Putamen (tissue), 1 donor: ENCODE data around the gene ANKRD40CL.
"Not testable (repeated sequence)": the region's sequence is repeated elsewhere in the genome, so short reads cannot be mapped to it uniquely, and the experiment has no call there.

Experiments used
- DNase-seq: peaks from one replicate; pipeline ENCODE4 v3.0.0-alpha.2; 2016; ENCODE audit warnings: low spot score

ANKRD40CL gene

DNA sequence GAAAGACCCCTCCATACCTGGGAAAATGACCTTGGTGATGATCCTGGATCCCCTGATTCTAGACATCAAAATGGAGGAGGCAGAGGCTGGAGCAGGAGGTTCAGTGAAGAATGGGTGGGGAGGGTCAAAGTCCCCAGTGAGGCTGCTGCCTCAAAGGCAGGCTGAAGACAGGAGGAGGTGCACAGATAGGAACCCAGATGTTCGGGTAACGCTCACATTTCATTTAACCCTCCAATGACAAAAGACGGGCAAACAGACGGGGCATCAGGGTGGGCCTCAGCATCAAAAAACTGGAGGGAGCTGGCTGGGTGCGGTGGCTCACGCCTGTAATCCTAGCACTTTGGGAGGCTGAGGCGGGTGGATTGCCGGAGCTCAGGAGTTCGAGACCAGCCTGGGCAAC lies at the start of gene ANKRD40CL:
Gene ANKRD40CL (minus strand): TSS at position 73 of the 400 bp plus-strand sequence. CDS start 605 bp downstream, outside the sequence.
- no peak for DNase-seq

GRCh38 chr17:50816271-50816670 lies 49.0 kb upstream of the ANKRD40CL start:
- no peak for DNase-seq

GRCh38 chr17:50815400-50815799 lies 48.1 kb upstream of the ANKRD40CL start:
- no peak for DNase-seq

- DNase-seq = no peak
Measured at GRCh38 chr17:50813583-50813982, 46.3 kb upstream of the ANKRD40CL start.

DNA sequence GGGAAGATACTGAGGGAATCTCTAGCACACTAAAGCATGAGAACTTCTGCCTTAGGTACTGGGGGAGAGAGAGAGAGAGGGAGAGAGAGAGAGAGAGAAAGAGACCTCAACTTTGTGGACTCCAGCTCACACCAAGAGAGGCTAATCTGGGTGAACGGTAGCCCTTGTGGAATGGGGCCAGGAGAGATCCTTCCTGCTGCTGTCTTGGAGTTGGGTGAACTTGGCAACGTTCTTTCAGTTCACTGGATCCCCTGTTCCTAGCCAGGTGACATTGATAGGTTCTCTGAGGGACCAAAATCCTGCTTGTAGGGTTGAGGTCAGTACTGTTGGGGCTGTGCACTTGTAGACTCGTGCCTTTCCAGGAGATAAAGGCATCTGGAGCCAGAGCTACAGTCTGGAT lies 41.6 kb upstream of the ANKRD40CL start:
- DNase-seq = no peak

GRCh38 chr17:50808413-50808812 lies 41.1 kb upstream of the ANKRD40CL start:
- no peak for DNase-seq

DNA sequence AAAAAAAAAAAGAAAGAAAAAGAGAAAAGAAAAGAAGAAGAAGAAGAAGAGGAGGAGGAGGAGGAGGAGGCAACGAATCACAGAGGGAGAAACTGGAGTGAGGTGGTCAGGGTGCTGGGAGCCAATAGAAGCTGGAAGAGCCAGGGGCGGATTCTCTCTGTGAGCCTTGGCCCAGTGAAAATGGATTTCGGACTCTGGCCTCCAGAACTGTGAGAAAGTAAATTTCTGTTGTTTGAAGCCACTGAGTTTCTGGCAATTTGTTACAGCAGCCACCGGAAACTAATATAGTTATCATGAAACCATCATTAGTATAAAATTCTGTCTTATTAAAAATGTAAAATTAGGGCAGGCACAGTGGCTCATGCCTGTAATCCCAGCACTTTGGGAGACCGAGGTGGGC lies 40.4 kb upstream of the ANKRD40CL start:
- DNase-seq = no peak

DNA sequence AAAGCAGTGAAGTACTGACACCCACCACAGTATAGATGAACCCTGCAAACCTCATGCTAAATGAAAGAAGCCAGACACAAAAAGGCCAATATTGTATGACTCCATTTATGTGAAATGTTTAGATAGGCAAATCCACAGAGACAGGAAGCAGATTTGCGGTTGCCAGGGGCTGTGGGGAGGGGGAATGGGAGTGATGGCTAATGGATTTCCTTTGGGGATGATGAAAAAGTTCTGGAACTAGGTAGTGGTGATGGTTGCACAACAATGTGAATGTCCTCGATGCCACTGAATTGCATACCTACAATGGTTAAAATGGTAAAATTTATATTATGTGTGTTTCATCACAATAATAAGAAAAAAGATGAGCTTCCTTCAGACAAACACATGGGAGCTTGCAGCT lies 39.7 kb upstream of the ANKRD40CL start:
- no peak for DNase-seq

- DNase-seq = no peak
Measured at GRCh38 chr17:50806141-50806643, 38.9 kb upstream of the ANKRD40CL start.

GRCh38 chr17:50805486-50805885 lies 38.2 kb upstream of the ANKRD40CL start:
- DNase-seq = no peak

DNA sequence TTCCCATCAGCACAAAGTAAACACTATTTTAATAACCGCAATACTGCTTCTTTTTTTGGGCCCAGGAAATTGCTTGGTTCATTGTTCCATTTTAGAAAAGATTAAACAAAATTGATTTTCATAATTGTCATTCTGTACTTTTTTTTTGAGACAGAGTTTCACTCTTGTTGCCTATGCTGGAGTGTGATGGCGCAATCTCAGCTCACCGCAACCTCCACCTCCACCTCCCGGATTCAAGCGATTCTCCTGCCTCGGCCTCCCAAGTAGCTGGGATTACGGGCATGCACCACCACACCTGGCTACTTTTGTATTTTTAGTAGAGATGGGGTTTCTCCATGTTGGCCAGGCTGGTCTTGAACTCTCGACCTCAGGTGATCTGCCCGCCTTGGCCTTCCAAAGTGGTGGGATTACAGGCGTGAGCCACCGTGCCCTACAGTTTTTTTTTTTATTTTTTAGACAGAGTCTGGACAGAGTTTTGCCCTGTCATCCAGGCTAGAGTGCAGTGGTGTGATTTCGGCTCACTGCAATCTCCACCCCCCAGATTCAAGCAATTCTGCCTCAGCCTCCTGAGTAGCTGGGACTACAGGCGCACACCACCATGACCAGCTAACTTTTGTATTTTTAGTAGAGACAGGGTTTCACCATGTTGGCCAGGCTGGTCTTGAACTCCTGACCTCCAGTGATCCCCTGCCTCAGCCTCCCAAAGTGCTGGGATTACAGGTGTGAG lies 37.6 kb upstream of the ANKRD40CL start:
- not testable (repeated sequence) for DNase-seq

DNA sequence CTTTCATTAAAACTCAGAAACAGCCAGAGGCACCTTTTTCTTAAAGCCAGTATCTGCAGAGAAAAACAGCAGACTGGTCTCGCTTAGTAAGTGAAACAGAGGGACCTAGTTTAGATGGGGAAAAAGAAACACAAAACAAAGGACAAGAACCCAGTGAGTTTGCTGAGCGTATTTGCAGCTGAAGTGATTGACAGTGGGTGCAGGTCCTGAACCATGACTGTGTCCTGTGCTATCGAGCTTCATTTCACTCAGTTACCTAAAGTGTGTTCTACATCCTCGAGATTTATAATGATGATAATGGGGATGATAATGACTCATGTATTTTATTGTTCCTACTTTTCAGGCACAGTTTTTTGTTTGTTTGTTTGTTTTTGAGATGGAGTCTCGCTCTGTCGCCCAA lies 36.4 kb upstream of the ANKRD40CL start:
- no peak for DNase-seq

DNA sequence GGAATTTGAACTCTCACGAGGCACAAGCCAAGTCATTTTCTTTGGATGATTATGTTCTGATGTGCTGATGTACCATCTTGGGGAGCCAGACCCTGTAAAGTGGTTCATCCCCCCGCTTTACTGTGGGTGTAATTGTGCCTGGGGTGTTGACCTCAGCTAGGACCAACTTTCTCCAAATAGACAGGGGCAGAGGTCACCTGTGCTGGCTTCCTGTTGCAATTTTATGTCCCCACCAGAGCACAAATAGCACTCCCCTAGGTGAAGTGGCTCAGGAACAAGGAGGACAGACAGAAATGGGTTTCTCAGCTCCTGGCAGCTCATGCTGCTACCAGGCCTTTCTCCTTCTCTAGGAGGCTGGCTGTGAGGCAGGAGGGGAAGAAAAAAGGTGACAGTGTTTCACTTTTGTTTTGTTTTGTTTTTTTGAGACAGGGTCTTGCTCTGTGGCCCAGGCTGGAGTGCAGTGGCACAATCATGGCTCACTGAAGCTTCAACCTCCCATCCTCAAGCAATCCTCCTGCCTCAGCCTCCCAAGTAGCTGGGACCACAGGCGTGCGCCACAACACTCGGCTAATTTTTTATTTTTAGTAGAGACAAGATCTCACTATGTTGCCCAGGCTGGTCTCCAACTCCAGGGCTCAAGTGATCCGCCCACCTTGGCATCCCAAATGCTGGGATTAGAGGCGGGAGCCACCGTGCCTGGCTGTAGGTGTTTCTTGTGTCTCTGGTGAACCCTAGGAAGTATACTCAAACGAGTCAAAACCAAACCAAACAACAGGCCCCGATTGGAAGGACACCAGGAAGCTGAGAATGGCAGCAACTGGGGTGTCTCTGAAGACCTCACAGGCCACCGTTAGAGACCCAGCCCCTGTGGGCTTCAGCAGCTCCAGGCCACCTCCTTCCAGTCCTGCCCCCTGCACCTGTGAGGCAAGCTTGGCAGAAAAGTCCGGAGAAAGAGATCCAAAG lies 35.6 kb upstream of the ANKRD40CL start:
- no peak for DNase-seq

- no peak for DNase-seq
Measured at GRCh38 chr17:50800196-50800700, 32.9 kb upstream of the ANKRD40CL start.

DNA sequence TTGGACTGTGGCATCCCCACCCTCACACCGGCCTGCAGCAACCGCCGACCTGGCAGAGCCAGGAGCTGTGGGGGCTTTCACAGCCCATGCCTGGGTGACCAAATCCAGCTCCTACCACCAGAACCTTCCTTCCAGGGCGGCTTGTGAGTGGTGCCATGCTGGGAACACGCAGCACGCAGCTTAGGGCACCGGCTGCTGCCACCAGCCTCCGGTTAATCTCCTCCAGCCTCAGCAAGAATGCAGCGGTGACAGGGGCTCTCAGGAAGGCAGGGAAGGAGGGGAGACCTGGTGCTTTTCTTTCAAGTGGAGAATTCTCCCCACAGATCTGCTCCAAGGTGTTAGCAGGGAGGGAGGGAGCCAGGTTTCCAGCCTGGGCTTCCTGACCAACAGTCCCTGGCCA lies 32.3 kb upstream of the ANKRD40CL start:
- DNase-seq = no peak

GRCh38 chr17:50798424-50799288 lies 31.3 kb upstream of the ANKRD40CL start:
- DNase-seq = no peak

- DNase-seq = no peak
Measured at GRCh38 chr17:50797135-50797810, 30.0 kb upstream of the ANKRD40CL start.

- DNase-seq = no peak
Measured at GRCh38 chr17:50794361-50794760, 27.0 kb upstream of the ANKRD40CL start.

GRCh38 chr17:50793007-50793406 lies 25.7 kb upstream of the ANKRD40CL start:
- DNase-seq = no peak

DNA sequence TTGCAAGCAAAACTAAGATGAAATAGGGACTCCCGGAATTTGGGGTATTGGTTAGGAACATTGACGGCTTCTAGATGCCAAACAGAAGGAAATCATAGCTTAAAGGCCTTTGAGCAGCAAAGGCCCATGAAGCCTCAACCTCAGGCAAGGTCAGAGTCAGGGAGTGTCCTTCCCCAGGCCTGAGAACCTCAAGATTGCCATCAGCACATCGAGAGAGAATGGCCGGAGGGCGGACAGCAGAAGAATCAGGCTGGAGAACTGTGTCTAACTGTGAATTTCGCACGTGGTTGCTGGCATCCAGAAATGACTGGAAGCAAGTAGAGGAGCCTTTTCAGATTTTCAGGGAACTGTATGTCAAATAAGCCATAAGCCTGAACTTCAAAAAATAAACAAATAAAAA lies 24.8 kb upstream of the ANKRD40CL start:
- DNase-seq = no peak

GRCh38 chr17:50790618-50791017 lies 23.3 kb upstream of the ANKRD40CL start:
- no peak for DNase-seq
